ENCODE results near the gene PRDM12. TPM values are rescaled to one million over a fixed set of nuclear protein-coding genes. Genes with fewer than 3 reads are reported as not detected.

PRDM12 gene
- total and polyA plus RNA-seq, 2 donors (not counting 1 experiment from before 2014, with no cell fraction given), result not detected

GRCh38 chr9:130642926-130643325 is 21.5 kb upstream of the PRDM12 start:
- H3K9ac ChIP-seq (ENCODE audit: low read length), result no peak overlapping the region
- H3K4me3 ChIP-seq (ENCODE audit: control extremely low read depth in 1 of 5, extremely low read depth in 1 of 5, insufficient read depth in 1 of 5, low read depth in 2 of 5, low read length in 4 of 5), result no peak overlapping the region
- H3K4me2 ChIP-seq (replicated peaks; ENCODE audit: low read depth, low read length, poor library complexity, severe bottlenecking), result no peak overlapping the region
- POLR2A ChIA-PET, result no interaction called here
- Mint-ChIP-seq H3K9me3 (ENCODE audit: insufficient read depth) (peaks cover 6% of the 10 kb centered on the region), H3K27me3 (peaks cover 6% of the 10 kb centered on the region), H3K4me1 (no peaks in the 10 kb centered on the region), H3K4me3 (no peak overlapping the region), H3K27ac (no peak overlapping the region)
- WGBS (ENCODE audit: insufficient coverage), result 97% methylated on average over 7 of the region's 8 CpGs
- no peaks in the 10 kb centered on the region for H4K20me1 ChIP-seq (ENCODE audit: control insufficient read depth, insufficient read depth, low read length, poor library complexity, severe bottlenecking)
- no peak for ATAC-seq (ENCODE audit: low read depth)
- H3K9me3 ChIP-seq (ENCODE audit: control extremely low read depth in 1 of 3, control insufficient read depth in 2 of 3, insufficient read depth in 1 of 3, low read length in 2 of 3), result peaks cover 0 to 8% (median 0%) of the 10 kb centered on the region in 3 donors
- CTCF ChIA-PET, result no interaction called here
- H3K4me1 ChIP-seq (ENCODE audit: control insufficient read depth in 2 of 2, insufficient read depth in 2 of 2, low read length in 2 of 2), result no peaks in the 10 kb centered on the region
- no peaks in the 10 kb centered on the region for H3K36me3 ChIP-seq (replicated peaks in 1 of 2; ENCODE audit: control extremely low read depth in 1 of 2, control insufficient read depth in 1 of 2, extremely low read depth in 1 of 2, insufficient read depth in 2 of 2, low read length in 1 of 2)
- H2AFZ ChIP-seq (ENCODE audit: insufficient read depth, low read depth, low read length, poor library complexity, severe bottlenecking), result no peak overlapping the region
- no peaks in the 10 kb centered on the region for H3K27me3 ChIP-seq (replicated peaks in 1 of 4; ENCODE audit: control extremely low read depth in 1 of 4, control insufficient read depth in 3 of 4, insufficient read depth in 4 of 4, low read length in 3 of 4)
- DNase-seq, result no peak
- no peak overlapping the region for H3K27ac ChIP-seq (ENCODE audit: low read length in 2 of 2)
- TF ChIP-seq EZH2 (IDR thresholded peaks at IDR 0.05; ENCODE audit: borderline replicate concordance, insufficient read depth, low read depth, low read length, poor library complexity, severe bottlenecking), result no peak
- TF ChIP-seq, protein P1, sequence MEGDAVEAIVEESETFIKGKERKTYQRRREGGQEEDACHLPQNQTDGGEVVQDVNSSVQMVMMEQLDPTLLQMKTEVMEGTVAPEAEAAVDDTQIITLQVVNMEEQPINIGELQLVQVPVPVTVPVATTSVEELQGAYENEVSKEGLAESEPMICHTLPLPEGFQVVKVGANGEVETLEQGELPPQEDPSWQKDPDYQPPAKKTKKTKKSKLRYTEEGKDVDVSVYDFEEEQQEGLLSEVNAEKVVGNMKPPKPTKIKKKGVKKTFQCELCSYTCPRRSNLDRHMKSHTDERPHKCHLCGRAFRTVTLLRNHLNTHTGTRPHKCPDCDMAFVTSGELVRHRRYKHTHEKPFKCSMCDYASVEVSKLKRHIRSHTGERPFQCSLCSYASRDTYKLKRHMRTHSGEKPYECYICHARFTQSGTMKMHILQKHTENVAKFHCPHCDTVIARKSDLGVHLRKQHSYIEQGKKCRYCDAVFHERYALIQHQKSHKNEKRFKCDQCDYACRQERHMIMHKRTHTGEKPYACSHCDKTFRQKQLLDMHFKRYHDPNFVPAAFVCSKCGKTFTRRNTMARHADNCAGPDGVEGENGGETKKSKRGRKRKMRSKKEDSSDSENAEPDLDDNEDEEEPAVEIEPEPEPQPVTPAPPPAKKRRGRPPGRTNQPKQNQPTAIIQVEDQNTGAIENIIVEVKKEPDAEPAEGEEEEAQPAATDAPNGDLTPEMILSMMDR (IDR thresholded peaks at IDR 0.05), result no peak
- no peaks in the 10 kb centered on the region for H3K79me2 ChIP-seq (ENCODE audit: control insufficient read depth, insufficient read depth, low read length)
- intact Hi-C loops (cut with micrococcal nuclease), result no loop called here

DNA sequence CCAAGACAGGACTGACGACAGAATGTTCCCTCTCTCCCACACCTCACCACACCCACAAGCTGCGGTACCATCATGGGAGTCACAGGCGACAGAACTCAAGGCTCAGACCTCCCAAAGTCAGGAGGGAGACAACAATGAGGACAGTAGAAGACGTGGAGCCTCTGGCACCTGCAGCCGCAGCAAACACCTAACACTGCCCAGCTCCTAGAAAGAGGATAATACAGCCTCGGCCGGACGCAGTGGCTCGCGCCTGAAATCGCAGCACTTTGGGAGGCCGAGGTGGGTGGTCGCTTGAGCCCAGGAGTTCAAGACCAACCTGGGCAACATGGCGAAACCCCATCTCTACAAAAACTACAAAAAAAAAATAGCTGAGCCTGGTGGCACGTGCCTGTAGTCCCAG is 13.2 kb upstream of the PRDM12 start:
- H3K9me3 Mint-ChIP-seq (ENCODE audit: insufficient read depth), result peaks cover 2% of the 10 kb centered on the region
- H3K9me3 ChIP-seq (ENCODE audit: control extremely low read depth in 1 of 3, control insufficient read depth in 2 of 3, insufficient read depth in 1 of 3, low read length in 2 of 3), result peaks cover 0 to 4% (median 0%) of the 10 kb centered on the region in 3 donors

More for the DNA sequence above, 13.2 kb upstream of the PRDM12 start:
- Histone ChIP-seq H2AFZ (ENCODE audit: insufficient read depth, low read depth, low read length, poor library complexity, severe bottlenecking) (no peak overlapping the region), H3K79me2 (ENCODE audit: control insufficient read depth, insufficient read depth, low read length) (no peaks in the 10 kb centered on the region), H3K4me3 (ENCODE audit: control extremely low read depth in 1 of 5, extremely low read depth in 1 of 5, insufficient read depth in 1 of 5, low read depth in 2 of 5, low read length in 4 of 5) (no peak overlapping the region), H3K27me3 (replicated peaks in 1 of 4; ENCODE audit: control extremely low read depth in 1 of 4, control insufficient read depth in 3 of 4, insufficient read depth in 4 of 4, low read length in 3 of 4) (peaks cover 0 to 3% (median 1%) of the 10 kb centered on the region in 4 experiments), H3K27ac (ENCODE audit: low read length in 2 of 2) (no peak overlapping the region), H4K20me1 (ENCODE audit: control insufficient read depth, insufficient read depth, low read length, poor library complexity, severe bottlenecking) (no peaks in the 10 kb centered on the region), H3K4me2 (replicated peaks; ENCODE audit: low read depth, low read length, poor library complexity, severe bottlenecking) (no peak overlapping the region), H3K9ac (ENCODE audit: low read length) (no peak overlapping the region), H3K4me1 (ENCODE audit: control insufficient read depth in 2 of 2, insufficient read depth in 2 of 2, low read length in 2 of 2) (no peaks in the 10 kb centered on the region), H3K36me3 (replicated peaks in 1 of 2; ENCODE audit: control extremely low read depth in 1 of 2, control insufficient read depth in 1 of 2, extremely low read depth in 1 of 2, insufficient read depth in 2 of 2, low read length in 1 of 2) (no peaks in the 10 kb centered on the region)
- Mint-ChIP-seq H3K27me3 (peaks cover 20% of the 10 kb centered on the region), H3K4me3 (no peak overlapping the region), H3K27ac (no peak overlapping the region), H3K4me1 (no peaks in the 10 kb centered on the region)
- ChIA-PET CTCF (no interaction called here), POLR2A (no interaction called here)
- DNase-seq, result no peak
- no peak for ATAC-seq (ENCODE audit: low read depth)
- TF ChIP-seq EZH2 (IDR thresholded peaks at IDR 0.05; ENCODE audit: borderline replicate concordance, insufficient read depth, low read depth, low read length, poor library complexity, severe bottlenecking), result no peak
- TF ChIP-seq, protein P1 (IDR thresholded peaks at IDR 0.05), result no peak
- intact Hi-C loops (cut with micrococcal nuclease), result no loop called here
- 87% methylated on average over 13 of the region's 15 CpGs for WGBS (ENCODE audit: insufficient coverage)
